Activated naive CD4-positive, alpha-beta T cell treated with anti-CD3 and anti-CD28 coated beads for 36 hours (primary cell): Measurements from ENCODE around the gene SORCS1. TPM values are rescaled to one million over a fixed set of nuclear protein-coding genes. Genes with fewer than 3 reads are reported as not detected.

Experiments used
- CTCF ChIA-PET: fragments of 350-600 bp; sonication (Branson Sonifier 250); formaldehyde crosslinking; loops from one replicate; lab custom pipeline; 2021; ENCODE audit warnings: antibody characterized with exemption; lab: Charles Lee
- DNase-seq: peaks from one replicate; pipeline ENCODE4 v3.0.0-alpha.2; 2020
- H3K27ac Mint-ChIP-seq: one replicate; pipeline ENCODE4 v1.8.0; 2021; ENCODE audit warnings: mild to moderate bottlenecking, mixed read lengths
- H3K27me3 Mint-ChIP-seq: one replicate; pipeline ENCODE4 v1.8.0; 2021; ENCODE audit warnings: low read depth, mixed read lengths
- H3K36me3 Mint-ChIP-seq: one replicate; pipeline ENCODE4 v1.8.0; 2021; ENCODE audit warnings: low read depth, mixed read lengths
- H3K4me1 Mint-ChIP-seq: one replicate; pipeline ENCODE4 v1.8.0; 2021; ENCODE audit warnings: low read depth, mixed read lengths
- H3K4me3 Mint-ChIP-seq: one replicate; pipeline ENCODE4 v1.8.0; 2021; ENCODE audit warnings: mild to moderate bottlenecking, moderate library complexity, mixed read lengths
- H3K9me3 Mint-ChIP-seq: one replicate; pipeline ENCODE4 v1.8.0; 2021; ENCODE audit warnings: mixed read lengths
- intact Hi-C: fragments of 100-400 bp; cut with micrococcal nuclease; formaldehyde crosslinking; loops from one replicate; pipeline ENCODE4 v1.15.1; 2023
- total RNA-seq, 2 experiments: library from RNA; stranded (reverse); gene quantifications; one replicate each; pipeline ENCODE4 v1.2.3, GENCODE V29; 2021

SORCS1 gene
- total RNA-seq, 2 experiments from 2014 or later = not detected

DNA sequence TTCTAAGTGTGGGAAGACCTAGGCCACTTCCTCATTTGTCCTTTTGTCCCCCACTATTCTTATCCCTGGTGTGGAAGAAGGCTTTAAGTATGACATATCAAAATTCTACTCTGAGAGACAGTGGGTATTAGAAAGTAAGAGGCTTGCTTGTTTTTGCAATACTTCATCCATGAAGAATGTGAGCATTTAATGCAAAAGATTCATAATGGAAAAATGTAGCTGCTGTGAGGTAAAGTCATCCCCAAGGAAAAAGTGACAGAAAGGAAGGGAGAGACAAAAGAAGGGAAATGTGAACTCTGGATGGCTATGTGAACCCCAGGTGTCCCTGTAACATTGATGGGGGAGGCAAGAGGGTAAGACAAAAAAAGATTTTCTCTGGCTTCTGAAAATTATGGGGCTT lies 607.5 kb downstream of the SORCS1 start:
- Mint-ChIP-seq H3K27ac (no peak overlapping the region), H3K36me3 (no peaks in the 10 kb centered on the region), H3K4me3 (no peak overlapping the region), H3K27me3 (no peaks in the 10 kb centered on the region), H3K9me3 (no peaks in the 10 kb centered on the region), H3K4me1 (no peaks in the 10 kb centered on the region)
- CTCF ChIA-PET = no interaction called here
- intact Hi-C loops = no loop called here
- DNase-seq = no peak

DNA sequence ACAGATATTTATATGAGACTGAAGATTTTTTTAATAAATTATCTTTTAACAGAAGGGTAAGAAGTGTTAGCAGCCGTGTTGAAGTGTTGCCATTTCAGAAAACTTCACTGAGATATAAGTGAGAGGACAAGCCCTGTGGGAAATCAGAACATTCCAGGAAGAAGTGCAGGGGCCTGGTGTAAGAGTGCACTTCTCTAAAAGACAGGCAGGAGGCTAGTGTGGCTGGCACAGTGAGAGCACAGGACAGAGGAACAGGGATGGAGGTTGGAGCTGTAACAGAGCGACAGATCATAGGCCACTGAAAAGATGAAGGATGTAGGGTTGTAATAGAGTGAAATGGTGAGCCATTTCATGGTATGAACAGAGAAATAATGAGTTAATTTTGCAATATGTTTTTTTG lies 608.9 kb downstream of the SORCS1 start:
- no peak overlapping the region for H3K27ac Mint-ChIP-seq
- DNase-seq = no peak
- no peak overlapping the region for H3K4me3 Mint-ChIP-seq
- CTCF ChIA-PET = no interaction called here
- H3K27me3 Mint-ChIP-seq = no peaks in the 10 kb centered on the region
- H3K4me1 Mint-ChIP-seq = no peaks in the 10 kb centered on the region
- no peaks in the 10 kb centered on the region for H3K36me3 Mint-ChIP-seq
- H3K9me3 Mint-ChIP-seq = no peaks in the 10 kb centered on the region
- intact Hi-C loops = no loop called here

DNA sequence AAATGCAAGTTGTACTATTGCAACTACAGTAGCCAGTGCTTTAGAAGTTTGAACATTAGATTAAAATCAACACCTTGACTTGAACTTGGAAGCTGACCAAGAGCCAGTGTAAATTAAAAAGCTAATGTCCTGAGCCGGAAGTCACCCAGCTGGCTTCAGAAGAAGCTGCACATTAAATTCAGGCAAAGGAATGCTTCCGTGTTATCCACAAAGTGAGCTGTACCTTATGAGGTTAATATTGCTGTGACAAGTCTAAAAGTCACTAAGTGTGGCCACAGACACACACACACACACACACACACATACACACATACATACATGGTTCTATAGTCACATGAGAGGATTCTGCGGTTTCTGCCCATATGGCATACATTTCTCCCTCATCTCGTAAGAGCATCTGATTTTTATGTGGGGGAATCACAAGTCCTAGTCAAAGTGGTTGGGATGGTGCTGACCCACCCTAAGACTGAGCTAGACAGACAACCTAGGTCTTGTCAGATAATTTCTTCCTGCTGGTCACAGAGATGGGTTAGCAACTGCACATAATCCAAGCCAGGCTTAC lies 612.9 kb downstream of the SORCS1 start:
- H3K9me3 Mint-ChIP-seq = no peaks in the 10 kb centered on the region
- H3K36me3 Mint-ChIP-seq = no peaks in the 10 kb centered on the region
- H3K27ac Mint-ChIP-seq = no peak overlapping the region
- DNase-seq = no peak
- H3K4me1 Mint-ChIP-seq = no peaks in the 10 kb centered on the region
- H3K4me3 Mint-ChIP-seq = no peak overlapping the region
- CTCF ChIA-PET = no interaction called here
- intact Hi-C loops = no loop called here
- H3K27me3 Mint-ChIP-seq = no peaks in the 10 kb centered on the region

DNA sequence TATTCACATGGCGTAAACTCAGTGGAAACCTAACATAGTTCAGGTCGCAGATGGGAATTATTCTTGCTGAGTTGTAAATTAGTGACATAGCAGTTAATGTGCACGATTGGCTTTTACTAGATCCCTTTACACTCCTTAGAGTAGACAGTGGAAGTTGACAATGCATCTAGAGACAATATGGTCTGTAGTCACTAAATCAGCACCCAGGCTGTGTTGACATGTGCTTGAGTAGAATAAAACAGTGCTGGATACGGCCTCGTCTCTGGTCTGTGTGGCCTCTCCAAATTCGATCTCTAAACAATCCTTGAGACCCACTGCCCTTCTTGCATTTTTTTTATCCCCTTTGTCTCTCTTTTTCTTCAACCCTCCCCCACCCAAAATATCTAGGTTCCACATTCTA lies 615.7 kb downstream of the SORCS1 start:
- Mint-ChIP-seq H3K27me3 (no peaks in the 10 kb centered on the region), H3K4me3 (no peak overlapping the region), H3K36me3 (no peaks in the 10 kb centered on the region), H3K27ac (no peak overlapping the region), H3K9me3 (no peaks in the 10 kb centered on the region), H3K4me1 (no peaks in the 10 kb centered on the region)
- intact Hi-C loops = no loop called here
- no peak for DNase-seq
- CTCF ChIA-PET = no interaction called here

DNA sequence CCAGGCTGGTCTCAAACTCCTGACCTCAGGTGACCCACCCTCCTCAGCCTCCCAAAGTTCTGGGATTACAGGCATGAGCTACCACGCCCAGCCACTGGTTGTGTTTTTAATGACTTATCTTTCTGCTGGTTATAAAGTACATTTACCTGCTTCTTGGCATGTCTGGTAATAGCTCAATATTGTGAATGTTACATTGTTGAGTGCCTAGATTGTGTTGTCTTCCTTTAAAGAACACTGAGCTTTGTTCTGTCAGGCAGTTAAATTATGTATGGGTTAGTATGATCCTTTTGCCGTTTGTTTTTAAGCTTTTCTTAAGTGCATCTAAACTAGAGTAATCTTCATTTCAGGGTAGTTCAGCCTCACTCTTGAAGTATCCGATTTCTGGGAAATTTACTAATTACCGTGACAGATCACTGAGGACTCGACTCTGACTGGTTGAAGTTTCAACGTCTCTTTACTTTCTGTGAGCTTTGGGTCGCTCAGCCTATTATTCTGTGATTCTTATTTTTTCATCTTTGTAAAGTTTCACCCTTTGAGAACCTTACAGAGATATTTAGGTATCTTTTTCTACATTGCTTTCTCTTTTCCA lies 617.4 kb downstream of the SORCS1 start:
- intact Hi-C loops = no loop called here

DNA sequence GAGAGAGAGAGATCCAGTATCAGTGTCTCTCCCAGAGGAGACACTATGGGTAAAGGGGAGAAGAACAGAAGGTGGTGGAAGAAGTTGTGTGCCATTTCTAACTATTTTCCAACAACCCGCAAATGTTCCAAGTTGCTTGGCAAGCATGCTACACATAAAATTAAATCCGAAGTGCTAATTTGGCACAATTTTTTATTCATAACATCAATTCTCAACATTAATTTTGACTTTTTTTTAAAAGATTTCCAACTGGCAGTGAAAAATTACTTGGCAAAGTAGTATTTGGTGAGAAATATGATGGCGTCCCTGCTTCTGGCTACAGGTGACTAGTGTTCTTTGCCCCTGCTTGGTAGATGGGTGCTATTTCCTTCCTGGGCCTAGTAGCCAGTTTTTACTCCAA lies 622.0 kb downstream of the SORCS1 start:
- intact Hi-C loops = no loop called here
- no peaks in the 10 kb centered on the region for H3K27me3 Mint-ChIP-seq
- H3K27ac Mint-ChIP-seq = no peak overlapping the region
- H3K4me3 Mint-ChIP-seq = no peak overlapping the region
- CTCF ChIA-PET = no interaction called here
- H3K36me3 Mint-ChIP-seq = no peaks in the 10 kb centered on the region
- peaks cover 2% of the 10 kb centered on the region for H3K9me3 Mint-ChIP-seq
- no peak for DNase-seq
- H3K4me1 Mint-ChIP-seq = no peaks in the 10 kb centered on the region

More for the DNA sequence above, 617.4 kb downstream of the SORCS1 start:
- no peak for DNase-seq
- Mint-ChIP-seq H3K36me3 (no peaks in the 10 kb centered on the region), H3K4me1 (no peaks in the 10 kb centered on the region), H3K27ac (no peak overlapping the region), H3K4me3 (no peak overlapping the region), H3K27me3 (no peaks in the 10 kb centered on the region), H3K9me3 (no peaks in the 10 kb centered on the region)
- CTCF ChIA-PET = no interaction called here

DNA sequence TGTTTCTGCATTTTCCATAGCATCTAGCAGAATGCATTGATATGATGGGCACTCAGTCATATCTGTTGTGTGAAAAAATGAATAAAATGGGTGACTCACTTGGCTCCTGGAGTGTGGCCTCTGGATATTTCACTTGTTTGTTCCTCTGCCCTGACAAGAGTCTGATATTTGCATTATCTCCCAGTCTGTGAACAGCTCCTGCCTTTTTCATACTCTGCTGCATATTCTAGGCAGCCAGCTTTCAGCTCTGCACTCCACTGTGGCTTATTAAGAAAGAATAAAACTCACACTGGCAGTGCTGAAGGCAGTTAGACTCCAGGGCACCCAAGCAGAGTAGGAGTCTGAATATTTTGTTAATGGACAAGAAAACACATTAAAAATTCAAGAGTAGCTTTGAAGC lies 623.9 kb downstream of the SORCS1 start:
- Mint-ChIP-seq H3K27ac (no peak overlapping the region), H3K27me3 (no peaks in the 10 kb centered on the region), H3K36me3 (no peaks in the 10 kb centered on the region), H3K4me3 (no peak overlapping the region), H3K9me3 (peaks cover 2% of the 10 kb centered on the region), H3K4me1 (no peaks in the 10 kb centered on the region)
- no peak for DNase-seq
- CTCF ChIA-PET = interaction anchor here (0.5 kb wide), 1 partner anchor 1408 kb away, joined by 4 read pairs; no protein-coding TSS in a partner anchor
- intact Hi-C loops = no loop called here

DNA sequence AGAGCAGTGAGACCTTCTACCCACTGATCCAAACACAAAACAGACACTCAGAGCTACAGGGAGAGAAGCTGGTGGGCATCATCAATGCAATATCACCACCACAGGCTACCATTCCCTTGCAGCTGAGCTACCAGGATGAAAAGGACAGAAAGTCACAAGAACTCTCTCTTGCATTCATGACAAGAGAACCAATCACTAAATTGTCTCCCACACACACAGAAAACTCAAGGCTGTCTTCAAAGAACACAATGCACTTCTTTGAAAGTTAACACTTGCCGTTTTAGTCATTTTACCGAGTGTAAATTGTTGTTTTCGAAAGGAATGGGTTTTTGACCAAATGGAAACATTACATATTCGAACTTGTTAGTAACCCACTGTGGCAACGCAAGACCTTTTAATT lies 626.6 kb downstream of the SORCS1 start:
- peaks cover 2% of the 10 kb centered on the region for H3K9me3 Mint-ChIP-seq
- no peaks in the 10 kb centered on the region for H3K36me3 Mint-ChIP-seq
- H3K4me1 Mint-ChIP-seq = no peaks in the 10 kb centered on the region
- CTCF ChIA-PET = no interaction called here
- intact Hi-C loops = no loop called here
- no peak overlapping the region for H3K27ac Mint-ChIP-seq
- no peaks in the 10 kb centered on the region for H3K27me3 Mint-ChIP-seq
- H3K4me3 Mint-ChIP-seq = no peak overlapping the region
- DNase-seq = no peak

DNA sequence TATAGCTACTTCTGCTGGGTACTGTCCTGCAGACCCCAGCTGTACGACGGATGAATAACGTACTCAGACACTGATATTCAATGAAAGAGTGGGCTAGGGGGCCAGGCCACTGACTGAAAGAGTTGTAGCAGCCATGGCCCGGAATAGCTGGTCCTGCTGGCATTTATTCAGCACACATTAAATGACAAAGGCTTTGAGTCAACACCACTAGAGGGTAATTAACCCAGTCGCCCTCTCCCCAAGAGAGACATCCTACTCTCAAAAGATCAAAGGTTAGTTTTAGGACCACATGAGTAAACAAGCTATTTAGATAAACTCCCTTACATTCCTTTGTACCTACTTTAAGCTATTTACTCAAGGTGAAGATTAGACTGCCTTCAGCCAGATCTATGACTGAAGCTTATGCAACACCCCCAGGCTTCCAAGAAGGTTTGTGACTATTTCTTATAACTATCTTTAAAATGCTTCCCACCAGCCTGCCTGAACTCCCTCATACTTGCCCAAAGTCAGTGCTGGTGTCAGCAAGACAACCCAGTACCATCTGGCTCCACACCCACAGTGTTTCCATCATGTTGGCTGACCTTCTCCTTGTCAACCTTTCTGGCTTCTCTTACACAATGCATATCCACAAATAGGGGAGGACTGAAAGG lies 629.1 kb downstream of the SORCS1 start:
- CTCF ChIA-PET = interaction anchor here (0.6 kb wide), 1 partner anchor 390 kb away, joined by 3 read pairs; no protein-coding TSS in a partner anchor
- Mint-ChIP-seq H3K27me3 (no peaks in the 10 kb centered on the region), H3K4me1 (no peaks in the 10 kb centered on the region), H3K27ac (no peak overlapping the region), H3K36me3 (no peaks in the 10 kb centered on the region), H3K9me3 (peaks cover 2% of the 10 kb centered on the region), H3K4me3 (no peak overlapping the region)
- DNase-seq = no peak
- intact Hi-C loops = no loop called here

DNA sequence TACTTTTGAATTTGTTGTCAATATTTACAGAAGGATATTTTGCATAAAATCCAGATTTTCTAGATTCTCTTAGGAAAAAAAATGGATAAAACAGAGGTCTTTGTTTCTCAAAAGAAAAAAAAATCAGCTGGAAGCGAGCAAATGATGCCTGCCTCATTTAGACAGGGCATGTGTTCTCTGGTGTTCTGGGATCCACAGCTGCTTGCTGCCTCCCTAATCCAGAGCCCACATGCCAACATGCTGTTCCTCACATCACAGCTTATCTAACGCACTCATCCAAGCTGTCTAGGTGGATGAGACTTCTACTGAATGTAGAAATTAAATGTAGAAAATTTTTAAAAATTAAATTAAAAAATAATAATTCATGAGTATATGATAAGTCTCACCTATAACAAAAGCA lies 630.1 kb downstream of the SORCS1 start:
- intact Hi-C loops = no loop called here
- Mint-ChIP-seq H3K4me3 (no peak overlapping the region), H3K27me3 (no peaks in the 10 kb centered on the region), H3K4me1 (no peaks in the 10 kb centered on the region), H3K27ac (no peak overlapping the region), H3K9me3 (peaks cover 1% of the 10 kb centered on the region), H3K36me3 (no peaks in the 10 kb centered on the region)
- CTCF ChIA-PET = no interaction called here
- DNase-seq = no peak

DNA sequence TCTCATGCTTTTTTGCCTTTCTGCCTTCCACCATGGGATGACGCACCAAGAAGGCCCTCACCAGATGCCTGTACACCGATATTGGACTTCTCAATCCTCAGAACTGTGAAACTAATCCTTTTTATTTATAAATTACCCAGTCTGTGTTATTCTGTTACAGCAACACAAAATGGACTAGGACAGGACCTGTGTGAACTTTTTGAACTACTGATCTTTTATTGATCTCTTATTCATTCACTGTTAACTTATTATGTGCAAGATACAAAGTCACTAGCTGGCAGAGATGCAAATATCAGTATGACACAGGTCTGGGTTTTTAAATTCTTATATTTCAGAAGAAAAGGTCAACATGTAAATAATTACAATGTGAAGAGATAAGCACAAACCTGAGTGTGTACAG lies 635.8 kb downstream of the SORCS1 start:
- Mint-ChIP-seq H3K9me3 (no peaks in the 10 kb centered on the region), H3K36me3 (no peaks in the 10 kb centered on the region)

DNA sequence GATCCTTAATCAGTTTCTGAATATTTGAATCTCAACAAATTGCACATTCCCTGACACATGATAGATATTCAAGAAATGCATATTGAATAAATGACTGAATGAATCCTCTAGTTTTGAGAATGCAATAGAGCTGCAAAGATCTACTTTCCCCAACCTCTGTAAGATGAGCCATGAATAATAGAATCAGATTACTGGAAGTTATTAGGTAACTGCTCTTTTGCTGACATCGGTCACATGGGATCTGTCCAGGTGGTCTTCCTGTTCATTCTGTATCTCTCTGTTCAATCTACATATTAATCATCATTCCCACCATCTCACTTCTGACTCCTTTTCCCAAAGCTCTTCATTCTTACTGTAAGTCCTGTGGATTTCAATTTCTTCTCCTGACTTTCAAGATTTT lies 638.7 kb downstream of the SORCS1 start:
- Mint-ChIP-seq H3K4me1 (no peaks in the 10 kb centered on the region), H3K27me3 (no peaks in the 10 kb centered on the region), H3K27ac (no peak overlapping the region), H3K4me3 (no peak overlapping the region), H3K36me3 (no peaks in the 10 kb centered on the region), H3K9me3 (no peaks in the 10 kb centered on the region)
- no peak for DNase-seq
- intact Hi-C loops = no loop called here
- CTCF ChIA-PET = no interaction called here

More for the DNA sequence above, 635.8 kb downstream of the SORCS1 start:
- Mint-ChIP-seq H3K27ac (no peak overlapping the region), H3K27me3 (no peaks in the 10 kb centered on the region), H3K4me1 (no peaks in the 10 kb centered on the region), H3K4me3 (no peak overlapping the region)
- intact Hi-C loops = no loop called here
- no peak for DNase-seq
- CTCF ChIA-PET = no interaction called here
